Pancreas (tissue), 10 donors: ENCODE measurements around the gene RASL10B. TPM values are rescaled to one million over a fixed set of nuclear protein-coding genes. Genes with fewer than 3 reads are reported as not detected.
"Not testable (repeated sequence)": the region's sequence is repeated elsewhere in the genome, so short reads cannot be mapped to it uniquely, and the experiment has no call there.

ENCODE experiments used
- ATAC-seq, 4 donors: fragments of 200-7000 bp; cut with Tn5 transposase; one replicate each; pipeline versions ENCODE4 v1.8.0 to v1.9.1; 2020; ENCODE audit warnings: mild to moderate bottlenecking in 4 of 4, moderate library complexity in 4 of 4
- DNase-seq, 6 donors: peaks; one replicate each; pipeline ENCODE4 v3.0.0-alpha.2; 2020
- FAIRE-seq: peaks from 2 replicates; lab custom pipeline; 2012; peaks lifted over from hg19 to GRCh38; lab: Jason Lieb, UNC
- H3K27ac ChIP-seq, 4 donors: fragments of 200-600 bp; sonication (generic); 1 replicate in 3 of 4; 2 replicates in 1 of 4; pipeline versions ENCODE4 v1.5.0 to v1.8.0; 2020
- H3K27me3 ChIP-seq, 4 donors: fragments of 200-600 bp; one replicate each; pipeline ENCODE4 v1.8.0; 2021
- H3K36me3 ChIP-seq, 3 donors: fragments of 200-600 bp; sonication (generic) in 1 of 3; one replicate each; pipeline versions ENCODE4 v1.5.0 to v1.8.0; 2020 to 2021
- H3K4me1 ChIP-seq, 3 donors: fragments of 200-600 bp; one replicate each; pipeline ENCODE4 v1.8.0; 2021
- H3K4me3 ChIP-seq, 4 donors: fragments of 200-600 bp; sonication (generic) in 2 of 4; one replicate each; pipeline versions ENCODE4 v1.5.0 to v1.8.0; 2020 to 2021
- H3K9me3 ChIP-seq, 4 donors: fragments of 200-600 bp; one replicate each; pipeline ENCODE4 v1.8.0; 2021
- WGBS, 2 donors: extraction: QIAGEN DNeasy Blood & Tissue Kit; methylation state at CpG; one replicate each; pipeline ENCODE4 v1.1.7; 2013; 5-methylcytosine and 5-hydroxymethylcytosine counted together
- intact Hi-C, 3 donors: fragments of 100-400 bp; cut with DNase I; formaldehyde crosslinking; loops; one replicate each; pipeline versions ENCODE4 v1.11.1 to v1.14.2; 2022
- polyA plus RNA-seq, 2 donors: library from polyadenylated mRNA; stranded (reverse); fragments of 200-250 nt; gene quantifications; one replicate each; pipeline ENCODE4 v1.2.3, GENCODE V29; 2013
- total RNA-seq, 6 donors: library from RNA; stranded (reverse); fragmentation: NEBNext Ultra II Directional in 4 of 6; extraction: Animal tissue kit (Norgen Biotek cat#: 25700) in 4 of 6; gene quantifications; one replicate each; pipeline versions ENCODE4 v1.2.1 to v1.2.4, GENCODE V29; 2021 to 2023
- TF ChIP-seq, protein P1 (sequence below), 4 donors: fragments of 200-600 bp; sonication (generic) in 3 of 4; IDR thresholded peaks; one replicate each; pipeline versions ENCODE4 v1.5.0 to v1.8.0; 2021; ENCODE audit warnings: antibody characterized with exemption in 4 of 4
- donor health status: healthy with polysubstance abuse.
- donor health status: DM: no; HTN: no; CAD: no; lungs with moderate emphysema.
- donor health status: DM: no; HTN: no; CAD: no.
- donor health status: control.
- donor health status: control.
- donor health status: Bipolar disorder and iron deficiency.
- donor health status: DM: yes; HTN: yes; CAD: no.
- donor health status: DM: no; HTN: no; CAD: no.
- donor health status: DM: no; HTN: no; CAD: no.
- donor health status: DM: yes; HTN: yes; CAD: no.

Gene RASL10B
- total and polyA plus RNA-seq, 8 donors, result 2.5 to 6.3 (median 4.0) TPM

DNA sequence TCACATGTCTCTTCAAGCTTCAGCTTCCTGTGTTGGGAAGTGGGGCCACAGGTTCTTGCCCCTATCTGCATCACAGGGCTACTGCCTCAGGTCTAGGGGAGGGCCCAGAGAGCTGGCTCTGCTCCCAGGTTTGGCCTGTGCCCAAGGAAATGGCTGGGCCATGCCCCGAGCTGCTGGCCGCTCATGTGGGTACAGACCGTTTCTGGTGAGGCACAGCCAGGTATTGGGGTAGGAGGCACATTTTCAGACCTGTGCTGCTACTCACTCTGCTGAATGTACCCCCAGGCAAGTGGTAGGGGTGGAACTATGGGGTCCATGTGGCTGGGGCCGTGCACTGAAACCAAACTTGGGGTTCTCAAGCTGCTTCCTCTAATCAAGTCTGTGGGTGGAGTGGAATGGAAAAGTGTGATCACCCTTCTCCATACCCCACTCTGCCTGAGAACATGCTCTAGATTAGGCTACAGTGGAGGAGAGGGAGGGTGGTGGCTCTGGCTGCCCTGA, 17.0 kb downstream of the RASL10B start:
- Histone ChIP-seq H3K4me1 (peaks cover 0 to 7% (median 0%) of the 10 kb centered on the region in 3 donors), H3K9me3 (no peaks in the 10 kb centered on the region), H3K27ac (no peak overlapping the region), H3K4me3 (no peak overlapping the region), H3K36me3 (no peaks in the 10 kb centered on the region), H3K27me3 (peaks cover 0 to 8% (median 0%) of the 10 kb centered on the region in 4 donors)
- ATAC-seq (peak in 3 of 4 donors; percentile 47 to 68 (median 51)), FAIRE-seq (no peak), DNase-seq (peak in 4 of 6 donors; percentile 25 to 69 (median 62))
- 13 to 26% methylated on average over 4 of the region's 4 CpGs for WGBS, 2 donors
- TF ChIP-seq, protein P1, sequence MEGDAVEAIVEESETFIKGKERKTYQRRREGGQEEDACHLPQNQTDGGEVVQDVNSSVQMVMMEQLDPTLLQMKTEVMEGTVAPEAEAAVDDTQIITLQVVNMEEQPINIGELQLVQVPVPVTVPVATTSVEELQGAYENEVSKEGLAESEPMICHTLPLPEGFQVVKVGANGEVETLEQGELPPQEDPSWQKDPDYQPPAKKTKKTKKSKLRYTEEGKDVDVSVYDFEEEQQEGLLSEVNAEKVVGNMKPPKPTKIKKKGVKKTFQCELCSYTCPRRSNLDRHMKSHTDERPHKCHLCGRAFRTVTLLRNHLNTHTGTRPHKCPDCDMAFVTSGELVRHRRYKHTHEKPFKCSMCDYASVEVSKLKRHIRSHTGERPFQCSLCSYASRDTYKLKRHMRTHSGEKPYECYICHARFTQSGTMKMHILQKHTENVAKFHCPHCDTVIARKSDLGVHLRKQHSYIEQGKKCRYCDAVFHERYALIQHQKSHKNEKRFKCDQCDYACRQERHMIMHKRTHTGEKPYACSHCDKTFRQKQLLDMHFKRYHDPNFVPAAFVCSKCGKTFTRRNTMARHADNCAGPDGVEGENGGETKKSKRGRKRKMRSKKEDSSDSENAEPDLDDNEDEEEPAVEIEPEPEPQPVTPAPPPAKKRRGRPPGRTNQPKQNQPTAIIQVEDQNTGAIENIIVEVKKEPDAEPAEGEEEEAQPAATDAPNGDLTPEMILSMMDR (IDR thresholded peaks at IDR 0.05), result no peak
- intact Hi-C loops, result loop anchor here (5.0 to 10.0 kb wide), 4 partner anchors 84 to 211 kb away; partner anchors contain the start of gene SLFN12L (in 1 of the 3)

DNA sequence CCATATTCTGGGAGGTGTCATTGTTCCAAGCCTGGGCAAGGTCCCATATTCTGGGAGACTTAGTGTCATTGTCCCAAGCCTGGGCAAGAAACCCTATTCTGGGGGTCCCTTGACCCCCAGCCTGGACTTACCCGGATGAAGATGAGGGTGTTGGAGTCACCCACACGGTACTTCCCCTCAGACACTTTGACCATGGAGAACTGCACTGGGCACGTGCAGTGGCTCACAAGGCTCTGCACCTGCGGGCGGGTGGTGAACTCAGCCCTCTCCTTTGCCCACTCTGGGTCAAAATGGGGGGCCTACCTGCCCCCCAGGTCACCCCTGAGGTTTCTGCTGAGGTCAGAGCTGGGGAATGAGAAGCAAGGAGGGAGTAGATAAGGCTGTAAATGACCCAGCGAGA, 17.5 kb downstream of the RASL10B start:
- peaks cover 0 to 8% (median 0%) of the 10 kb centered on the region in 4 donors for H3K27me3 ChIP-seq
- no peak overlapping the region for H3K4me3 ChIP-seq
- H3K9me3 ChIP-seq, result no peaks in the 10 kb centered on the region
- 63 to 78% methylated on average over 6 of the region's 6 CpGs for WGBS, 2 donors
- FAIRE-seq, result no peak
- peaks cover 0 to 7% (median 0%) of the 10 kb centered on the region in 3 donors for H3K4me1 ChIP-seq
- no peaks in the 10 kb centered on the region for H3K36me3 ChIP-seq
- no peak overlapping the region for H3K27ac ChIP-seq
- intact Hi-C loops, result loop anchor here (5.0 to 10.0 kb wide), 4 partner anchors 84 to 212 kb away; partner anchors contain the start of gene SLFN12L (in 1 of the 3)
- no peak for DNase-seq
- no peak for ATAC-seq
- TF ChIP-seq, protein P1 (IDR thresholded peaks at IDR 0.05), result no peak

DNA sequence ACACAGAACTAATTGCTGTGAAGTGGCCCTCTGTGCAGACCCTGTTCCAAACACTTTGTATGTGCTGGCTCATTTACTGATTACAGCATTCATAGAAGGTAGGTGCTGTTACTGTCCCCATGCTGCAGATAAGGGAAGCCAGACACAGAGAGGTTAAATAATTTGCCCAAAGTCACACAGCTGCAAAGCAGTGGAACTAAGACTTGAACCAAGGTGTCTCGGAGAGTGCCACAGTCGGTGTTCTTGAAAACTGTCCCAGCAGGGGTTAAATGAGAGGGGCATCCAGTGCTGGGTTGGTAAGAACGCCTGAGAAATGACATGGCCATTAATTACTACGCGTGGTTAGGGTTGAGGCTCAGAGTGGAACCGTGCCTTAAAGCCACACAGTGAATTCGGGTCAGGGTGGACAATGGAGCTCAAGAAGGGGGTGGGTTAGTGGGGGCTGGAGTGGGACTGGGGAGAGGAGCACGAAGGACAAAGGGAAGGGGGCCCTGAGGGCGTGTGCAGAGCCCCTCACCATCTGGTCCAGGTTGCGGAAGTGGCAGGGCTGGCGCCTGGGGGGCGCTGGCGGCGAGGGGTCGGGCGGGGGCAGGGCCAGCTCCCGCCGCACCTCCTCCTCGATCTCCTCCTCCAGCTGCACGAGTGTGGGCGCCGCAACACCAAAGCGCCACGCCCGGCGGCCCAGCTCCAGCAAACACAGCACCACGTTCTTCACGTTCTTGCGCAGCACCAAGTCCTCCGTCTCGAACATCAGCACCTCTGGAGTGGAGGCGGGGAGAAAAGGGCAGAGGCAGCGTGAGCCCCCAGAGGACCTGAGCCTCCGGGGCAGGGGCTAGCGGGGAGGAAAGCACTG, 18.3 kb downstream of the RASL10B start:
- peaks cover 0 to 8% (median 0%) of the 10 kb centered on the region in 4 donors for H3K27me3 ChIP-seq
- ATAC-seq, result no peak
- DNase-seq, result no peak
- intact Hi-C loops, result loop anchor here (5.0 to 10.0 kb wide), 4 partner anchors 85 to 212 kb away; partner anchors contain the start of gene SLFN12L (in 1 of the 3)
- H3K9me3 ChIP-seq, result no peaks in the 10 kb centered on the region
- no peak for FAIRE-seq
- WGBS, 2 donors, result 10 to 12% methylated on average over 32 to 34 of the region's 35 CpGs
- H3K4me3 ChIP-seq, result no peak overlapping the region
- peaks cover 0 to 7% (median 0%) of the 10 kb centered on the region in 3 donors for H3K4me1 ChIP-seq
- H3K27ac ChIP-seq, result no peak overlapping the region
- TF ChIP-seq, protein P1 (IDR thresholded peaks at IDR 0.05), result no peak
- H3K36me3 ChIP-seq, result no peaks in the 10 kb centered on the region

DNA sequence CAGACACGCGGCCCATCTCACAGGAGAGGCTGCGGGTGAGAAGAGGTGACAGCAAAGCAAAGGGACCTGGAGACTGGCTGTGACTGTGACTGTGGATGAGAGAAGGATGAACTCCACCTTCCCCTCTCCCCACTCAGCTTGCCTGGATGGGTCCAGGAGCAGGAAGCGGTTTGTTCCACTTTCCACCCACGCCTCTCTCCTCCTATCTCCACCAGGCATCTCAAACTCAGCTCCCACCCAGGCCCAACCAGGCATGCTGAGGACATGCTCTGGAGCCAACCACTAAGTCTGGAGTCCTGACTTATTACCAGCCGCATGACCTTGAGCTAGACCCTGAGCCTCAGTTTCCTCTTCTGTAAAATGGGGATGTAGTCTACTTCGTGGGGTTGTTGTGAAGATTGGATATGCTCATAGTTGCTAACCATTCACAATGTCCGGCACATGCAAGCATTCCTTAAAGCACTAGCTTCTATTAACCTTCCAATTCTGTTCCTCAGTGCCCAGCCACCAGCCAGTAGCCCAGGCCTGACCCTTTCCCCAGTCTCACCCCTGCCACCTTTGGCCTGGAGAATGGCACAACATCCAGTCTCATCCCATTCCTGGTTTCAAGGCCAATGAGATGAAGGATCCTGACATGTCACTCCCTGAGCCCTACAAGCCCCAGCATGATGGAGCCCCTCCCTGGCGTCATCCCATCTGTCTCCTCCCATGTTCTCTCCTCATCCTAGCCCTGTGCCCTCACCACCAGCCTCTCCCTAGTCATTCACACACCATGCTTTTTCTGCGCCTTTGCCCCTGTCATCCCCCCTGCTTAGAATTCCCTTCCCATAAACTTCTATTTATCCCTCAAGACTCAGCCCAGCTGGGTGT, 19.3 kb downstream of the RASL10B start:
- no peaks in the 10 kb centered on the region for H3K9me3 ChIP-seq
- FAIRE-seq, result no peak
- no peak overlapping the region for H3K27ac ChIP-seq
- H3K4me3 ChIP-seq, result no peak overlapping the region
- intact Hi-C loops, result no loop called here
- peaks cover 0 to 8% (median 0%) of the 10 kb centered on the region in 4 donors for H3K27me3 ChIP-seq
- TF ChIP-seq, protein P1 (IDR thresholded peaks at IDR 0.05), result no peak
- no peak for ATAC-seq
- no peak for DNase-seq
- WGBS, 2 donors, result 69 to 84% methylated on average over 10 of the region's 10 CpGs
- H3K4me1 ChIP-seq, result peaks cover 0 to 7% (median 0%) of the 10 kb centered on the region in 3 donors
- no peaks in the 10 kb centered on the region for H3K36me3 ChIP-seq

DNA sequence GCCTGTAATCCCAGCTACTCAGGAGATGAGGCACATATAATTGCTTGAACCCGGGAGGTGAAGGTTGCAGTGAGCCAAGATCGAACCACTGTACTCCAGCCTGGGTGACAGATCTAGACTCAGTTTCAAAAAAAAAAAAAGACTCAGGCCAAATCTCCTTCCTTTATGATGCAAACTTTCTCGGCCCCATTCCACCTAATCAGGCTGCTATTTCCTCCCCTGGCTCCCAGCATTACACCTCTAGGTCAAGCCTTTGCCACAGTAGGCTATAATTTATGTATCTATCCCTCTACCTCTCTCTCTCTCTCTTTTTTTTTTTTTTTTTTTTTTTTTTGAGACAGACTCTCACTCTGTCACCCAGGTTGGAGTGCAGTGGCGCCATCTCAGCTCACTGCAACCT, 20.1 kb downstream of the RASL10B start:
- 86 to 93% methylated on average over 4 of the region's 4 CpGs for WGBS, 2 donors
- H3K9me3 ChIP-seq, DNase-seq, H3K27me3 ChIP-seq, intact Hi-C loops, H3K36me3 ChIP-seq, H3K4me3 ChIP-seq, H3K4me1 ChIP-seq, FAIRE-seq, H3K27ac ChIP-seq, ATAC-seq: not testable (repeated sequence)
